Esophagus muscularis mucosa (tissue), 4 donors: Measurements from ENCODE around the gene SLC39A11. TPM values are rescaled to one million over a fixed set of nuclear protein-coding genes. Genes with fewer than 3 reads are reported as not detected.
"Not testable (repeated sequence)": the region's sequence is repeated elsewhere in the genome, so short reads cannot be mapped to it uniquely, and the experiment has no call there.

Experiments used
- DNase-seq: peaks from one replicate; pipeline ENCODE4 v3.0.0-alpha.2; 2017; ENCODE audit errors: extremely low spot score
- H3K27ac ChIP-seq, 4 donors: fragments of 200-600 bp; sonication (generic); replicated peaks in 1 of 4; 1 replicate in 3 of 4; 2 replicates in 1 of 4; pipeline ENCODE4 v1.5.1; 2016 to 2019; ENCODE audit warnings: mild to moderate bottlenecking in 1 of 4
- H3K27me3 ChIP-seq, 4 donors: fragments of 200-600 bp; sonication (generic); one replicate each; pipeline versions ENCODE4 v1.5.1 to v1.6.0; 2016 to 2019
- H3K36me3 ChIP-seq, 4 donors: fragments of 200-600 bp; sonication (generic); one replicate each; pipeline ENCODE4 v1.5.1; 2016 to 2019
- H3K4me1 ChIP-seq, 4 donors: fragments of 200-600 bp; sonication (generic); one replicate each; pipeline ENCODE4 v1.5.1; 2016 to 2019
- H3K4me3 ChIP-seq, 4 donors: fragments of 200-600 bp; sonication (generic); 1 replicate in 2 of 4; 2 replicates in 2 of 4; pipeline ENCODE4 v1.5.1; 2016 to 2019; ENCODE audit warnings: mild to moderate bottlenecking in 4 of 4, moderate library complexity in 1 of 4
- H3K9me3 ChIP-seq, 4 donors: fragments of 200-600 bp; sonication (generic); 1 replicate in 3 of 4; 2 replicates in 1 of 4; pipeline ENCODE4 v1.5.1; 2016 to 2019
- EP300 ChIP-seq: sonication (generic); formaldehyde crosslinking; IDR thresholded peaks from one replicate; pipeline ENCODE4 v1.6.1; 2017; ENCODE audit warnings: antibody characterized with exemption
- POLR2A ChIP-seq: fragments of 450-650 bp; IDR thresholded peaks from one replicate; pipeline ENCODE4 v1.6.1; 2017; ENCODE audit warnings: antibody characterized with exemption, moderate library complexity, mild to moderate bottlenecking, low read depth
- POLR2AphosphoS5 ChIP-seq, 2 donors: sonication (generic); formaldehyde crosslinking; IDR thresholded peaks; one replicate each; pipeline ENCODE4 v1.6.1; 2017; ENCODE audit warnings: antibody characterized with exemption in 2 of 2
- WGBS: methylation state at CpG from one replicate; pipeline ENCODE4 v1.1.5; 2018; 5-methylcytosine and 5-hydroxymethylcytosine counted together
- intact Hi-C: fragments of 100-400 bp; cut with DNase I; formaldehyde crosslinking; loops from one replicate; pipeline ENCODE4 v1.15.1; 2023
- total RNA-seq, 4 donors: library from RNA; depleted of rRNA; stranded (reverse); fragments of >200 nt; gene quantifications; one replicate each; pipeline versions ENCODE4 v1.1.0 to v1.2.1, GENCODE V29; 2016
- TF ChIP-seq, protein P1 (sequence below), 3 experiments: fragments of 200-600 bp in 2 of 3; fragments of 450-650 bp in 1 of 3; sonication (generic) in 2 of 3; IDR thresholded peaks; one replicate each; pipeline ENCODE4 v1.5.1; 2017 to 2019; ENCODE audit warnings: antibody characterized with exemption in 3 of 3, mild to moderate bottlenecking in 2 of 3, moderate library complexity in 1 of 3

Gene SLC39A11
- total RNA-seq, 4 donors from 2014 or later = 7.5 to 20.2 (median 18.4) TPM

DNA sequence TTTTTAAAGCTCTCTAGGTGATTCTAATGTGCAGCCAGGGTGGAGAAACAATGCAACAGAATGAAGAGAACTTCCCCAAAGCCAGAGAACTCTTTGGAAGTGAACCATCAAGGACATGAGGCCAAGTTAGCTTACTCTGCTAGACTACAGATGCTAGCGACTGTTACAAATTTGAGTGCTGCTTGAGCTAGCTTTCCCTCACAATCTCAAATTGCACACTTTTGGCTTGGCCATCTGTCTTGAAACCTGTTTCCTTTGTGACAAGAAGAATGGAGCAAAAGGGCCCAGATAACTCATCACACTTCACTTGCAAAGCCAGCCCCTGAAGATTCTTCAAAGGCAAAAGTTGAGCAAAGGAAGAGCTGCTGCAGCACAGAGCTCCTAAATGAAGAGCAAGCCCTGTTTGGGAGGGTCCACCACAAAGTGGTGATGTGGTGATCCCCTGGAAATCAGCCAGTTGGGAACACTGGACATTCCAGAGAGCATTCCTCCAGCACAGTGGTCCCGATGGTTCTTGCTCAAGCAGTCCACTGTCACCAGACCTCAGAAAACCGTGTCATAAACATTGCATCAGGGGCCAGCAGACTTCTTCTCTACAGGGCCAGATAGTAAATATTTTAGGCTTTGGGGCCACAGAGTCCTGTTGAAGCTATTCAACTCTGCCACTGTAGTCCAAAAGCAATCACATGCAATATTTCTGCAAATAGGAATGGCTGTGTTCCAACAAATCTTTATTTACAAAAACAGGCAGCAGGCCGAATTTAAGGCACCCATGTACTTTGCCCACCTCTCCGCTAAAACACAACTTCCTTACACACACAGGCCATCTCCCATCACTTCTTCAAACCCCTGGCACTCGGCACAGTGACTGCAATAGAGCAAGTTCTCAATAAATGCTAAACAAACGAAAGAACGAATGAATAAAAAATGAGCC, 21.2 kb downstream of the SLC39A11 start:
- Histone ChIP-seq H3K27me3 (no peaks in the 10 kb centered on the region), H3K9me3 (no peaks in the 10 kb centered on the region), H3K4me3 (no peak overlapping the region), H3K36me3 (peaks cover 0 to 16% (median 6%) of the 10 kb centered on the region in 4 donors), H3K27ac (no peak overlapping the region), H3K4me1 (peaks cover 0 to 14% (median 9%) of the 10 kb centered on the region in 4 donors)
- TF ChIP-seq POLR2A (no peak), EP300 (no peak), POLR2AphosphoS5 (IDR thresholded peaks at IDR 0.05) (no peak)
- TF ChIP-seq, protein P1, sequence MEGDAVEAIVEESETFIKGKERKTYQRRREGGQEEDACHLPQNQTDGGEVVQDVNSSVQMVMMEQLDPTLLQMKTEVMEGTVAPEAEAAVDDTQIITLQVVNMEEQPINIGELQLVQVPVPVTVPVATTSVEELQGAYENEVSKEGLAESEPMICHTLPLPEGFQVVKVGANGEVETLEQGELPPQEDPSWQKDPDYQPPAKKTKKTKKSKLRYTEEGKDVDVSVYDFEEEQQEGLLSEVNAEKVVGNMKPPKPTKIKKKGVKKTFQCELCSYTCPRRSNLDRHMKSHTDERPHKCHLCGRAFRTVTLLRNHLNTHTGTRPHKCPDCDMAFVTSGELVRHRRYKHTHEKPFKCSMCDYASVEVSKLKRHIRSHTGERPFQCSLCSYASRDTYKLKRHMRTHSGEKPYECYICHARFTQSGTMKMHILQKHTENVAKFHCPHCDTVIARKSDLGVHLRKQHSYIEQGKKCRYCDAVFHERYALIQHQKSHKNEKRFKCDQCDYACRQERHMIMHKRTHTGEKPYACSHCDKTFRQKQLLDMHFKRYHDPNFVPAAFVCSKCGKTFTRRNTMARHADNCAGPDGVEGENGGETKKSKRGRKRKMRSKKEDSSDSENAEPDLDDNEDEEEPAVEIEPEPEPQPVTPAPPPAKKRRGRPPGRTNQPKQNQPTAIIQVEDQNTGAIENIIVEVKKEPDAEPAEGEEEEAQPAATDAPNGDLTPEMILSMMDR (IDR thresholded peaks at IDR 0.05) = no peak
- intact Hi-C loops = no loop called here
- WGBS = 83% methylated on average over 8 of the region's 8 CpGs
- DNase-seq = no peak

DNA sequence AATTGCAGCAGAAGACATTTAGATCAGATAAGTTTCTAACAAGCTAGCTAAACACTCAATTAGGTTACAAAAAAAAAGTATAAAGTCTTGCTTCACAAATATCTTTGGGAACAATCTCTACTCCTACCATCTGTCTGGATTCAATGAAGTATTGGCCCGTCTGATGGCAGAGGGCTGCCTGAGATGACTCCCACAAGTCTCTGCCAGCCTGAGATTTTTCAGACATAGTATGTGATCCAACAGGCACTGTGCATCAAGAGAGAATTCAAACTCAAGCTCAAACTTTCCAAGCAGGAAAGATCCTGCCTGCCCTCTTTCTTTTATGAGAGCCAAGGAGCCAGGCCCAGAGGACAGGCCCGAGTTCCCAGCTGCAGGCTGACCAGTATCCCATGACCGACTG, 22.6 kb downstream of the SLC39A11 start:
- 79% methylated on average over 3 of the region's 3 CpGs for WGBS
- intact Hi-C loops = no loop called here
- Histone ChIP-seq H3K9me3 (no peaks in the 10 kb centered on the region), H3K27me3 (no peaks in the 10 kb centered on the region), H3K36me3 (peaks cover 0 to 16% (median 6%) of the 10 kb centered on the region in 4 donors), H3K4me3 (no peak overlapping the region), H3K27ac (no peak overlapping the region), H3K4me1 (peaks cover 0 to 14% (median 9%) of the 10 kb centered on the region in 4 donors)
- no peak for DNase-seq
- TF ChIP-seq POLR2AphosphoS5 (IDR thresholded peaks at IDR 0.05) (no peak), EP300 (no peak), POLR2A (no peak)
- TF ChIP-seq, protein P1 (IDR thresholded peaks at IDR 0.05) = no peak

DNA sequence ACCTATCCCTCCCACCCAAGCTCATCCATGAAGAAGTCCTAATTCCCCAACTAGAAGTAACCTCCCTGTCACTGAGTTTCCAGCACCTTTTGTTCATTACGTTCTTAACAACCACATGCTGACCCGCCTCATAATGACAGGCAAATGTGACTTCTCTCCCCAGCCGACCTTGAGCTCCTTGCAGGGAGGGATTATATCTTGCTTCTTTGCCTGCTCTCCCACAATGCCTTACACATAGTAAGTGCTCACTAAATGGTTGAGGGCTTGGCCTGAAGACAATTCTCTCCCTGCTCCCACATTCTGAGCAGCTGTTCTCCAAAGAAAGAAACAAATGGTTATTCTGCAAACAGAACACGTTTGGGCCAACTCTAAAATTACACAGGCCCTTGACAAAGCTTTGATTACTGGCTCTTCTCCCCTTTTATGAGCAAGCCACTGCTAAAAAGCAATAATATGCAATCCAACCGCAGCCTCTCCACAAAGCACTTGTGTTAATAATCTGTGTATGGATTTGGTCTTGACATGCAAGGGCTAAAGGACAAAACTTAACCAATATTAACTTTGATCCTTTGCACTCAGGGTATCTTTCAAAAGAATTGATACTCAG, 23.2 kb downstream of the SLC39A11 start:
- TF ChIP-seq, protein P1 (IDR thresholded peaks at IDR 0.05) = no peak
- TF ChIP-seq POLR2A (no peak), POLR2AphosphoS5 (IDR thresholded peaks at IDR 0.05) (no peak), EP300 (no peak)
- 81% methylated on average over 5 of the region's 5 CpGs for WGBS
- no peak for DNase-seq
- intact Hi-C loops = no loop called here
- no peaks in the 10 kb centered on the region for H3K9me3 ChIP-seq
- H3K4me3 ChIP-seq = no peak overlapping the region
- H3K27me3 ChIP-seq = no peaks in the 10 kb centered on the region
- no peak overlapping the region for H3K27ac ChIP-seq
- H3K36me3 ChIP-seq = peaks cover 0 to 16% (median 6%) of the 10 kb centered on the region in 4 donors
- peaks cover 2 to 16% (median 9%) of the 10 kb centered on the region in 4 donors for H3K4me1 ChIP-seq

DNA sequence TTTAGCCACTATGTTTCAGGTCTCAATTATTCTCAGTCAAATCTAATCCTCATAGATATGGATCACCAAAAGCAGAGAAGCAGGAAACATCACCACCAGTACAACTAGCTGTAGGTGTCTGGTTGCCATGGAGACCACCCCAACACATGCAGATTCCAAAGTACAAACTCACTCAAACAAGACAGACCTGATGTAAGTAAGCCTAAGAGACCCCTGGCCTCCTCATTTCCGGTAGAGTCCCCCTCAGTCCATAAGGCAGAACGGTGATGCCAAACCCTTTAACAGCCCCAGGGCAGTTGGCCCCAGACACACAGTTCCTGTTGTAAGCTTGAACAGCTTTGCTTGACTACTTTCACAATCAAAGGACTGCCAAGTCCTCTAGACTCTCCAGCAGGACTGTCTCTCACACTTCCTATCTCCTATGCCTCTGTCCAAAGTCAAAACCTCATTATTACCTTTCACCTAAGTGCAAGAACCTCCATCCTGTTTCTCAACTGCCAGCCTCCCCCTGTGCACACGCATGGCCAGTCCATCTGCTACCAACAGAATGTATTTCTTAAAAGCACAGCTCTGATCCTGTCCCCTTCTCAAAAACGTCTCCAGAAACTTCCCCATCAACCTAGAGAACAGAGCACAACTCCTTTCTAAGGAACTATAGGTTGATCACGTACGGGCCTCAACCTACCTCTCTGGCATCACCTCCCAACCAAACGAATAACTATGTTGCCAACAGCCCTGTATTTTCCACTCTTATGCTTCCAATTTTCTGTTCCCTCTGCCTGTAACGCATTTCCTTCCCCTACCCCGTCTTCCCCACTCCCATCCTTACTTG, 23.9 kb downstream of the SLC39A11 start:
- no peaks in the 10 kb centered on the region for H3K27me3 ChIP-seq
- no peak for TF ChIP-seq EP300
- TF ChIP-seq POLR2AphosphoS5 (IDR thresholded peaks at IDR 0.05) = no peak
- no peak for TF ChIP-seq POLR2A
- intact Hi-C loops = no loop called here
- no peaks in the 10 kb centered on the region for H3K9me3 ChIP-seq
- no peak overlapping the region for H3K27ac ChIP-seq
- WGBS = 75% methylated on average over 9 of the region's 9 CpGs
- H3K4me3 ChIP-seq = no peak overlapping the region
- peaks cover 0 to 16% (median 6%) of the 10 kb centered on the region in 4 donors for H3K36me3 ChIP-seq
- no peak for DNase-seq
- peaks cover 6 to 17% (median 9%) of the 10 kb centered on the region in 4 donors for H3K4me1 ChIP-seq

DNA sequence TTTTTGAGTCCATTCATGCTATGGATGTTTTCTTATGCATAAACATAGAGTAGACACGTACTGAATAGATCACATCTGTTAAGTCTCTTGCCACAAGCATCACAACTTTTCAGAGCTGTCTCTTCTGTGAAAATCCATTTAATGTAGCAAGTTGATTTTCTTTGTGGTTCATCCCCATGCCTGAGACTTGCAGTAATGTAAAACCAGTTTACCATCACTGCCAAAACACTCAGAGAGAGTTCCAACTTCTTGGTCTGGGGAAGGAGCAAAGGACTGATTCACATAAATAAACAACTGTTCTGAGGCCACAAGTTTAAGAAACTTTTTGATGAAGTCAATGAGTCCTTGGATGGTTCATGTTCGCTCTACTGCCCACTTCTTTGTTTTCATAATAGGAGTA, 24.8 kb downstream of the SLC39A11 start:
- H3K9me3 ChIP-seq, H3K4me3 ChIP-seq, DNase-seq, H3K27ac ChIP-seq, intact Hi-C loops, H3K36me3 ChIP-seq, H3K27me3 ChIP-seq: not testable (repeated sequence)
- WGBS = 91% methylated on average over 2 of the region's 2 CpGs
- peaks cover 6 to 17% (median 9%) of the 10 kb centered on the region in 4 donors for H3K4me1 ChIP-seq
